Choroid plexus epithelial cell (primary cell): ENCODE measurements around the gene DYNLL1.
A peak's percentile ranks its signal among the peaks of the same experiment; 100 is the strongest.

ENCODE experiments used
- DNase-seq: peaks from one replicate; pipeline ENCODE4 v3.0.0-alpha.2; 2010; ENCODE audit warnings: low read depth
- H3K4me3 ChIP-seq: 2 replicates; pipeline ENCODE4 v1.5.1; 2011; ENCODE audit warnings: low read depth, mild to moderate bottlenecking, control low read depth, low read length, moderate library complexity
- TF ChIP-seq, protein P1 (sequence below): conservative IDR thresholded peaks from 2 replicates; pipeline ENCODE4 v1.5.1; 2011; ENCODE audit warnings: low read depth, mild to moderate bottlenecking, control low read depth, inconsistent platforms, low read length, moderate library complexity

The DYNLL1 gene

DNA sequence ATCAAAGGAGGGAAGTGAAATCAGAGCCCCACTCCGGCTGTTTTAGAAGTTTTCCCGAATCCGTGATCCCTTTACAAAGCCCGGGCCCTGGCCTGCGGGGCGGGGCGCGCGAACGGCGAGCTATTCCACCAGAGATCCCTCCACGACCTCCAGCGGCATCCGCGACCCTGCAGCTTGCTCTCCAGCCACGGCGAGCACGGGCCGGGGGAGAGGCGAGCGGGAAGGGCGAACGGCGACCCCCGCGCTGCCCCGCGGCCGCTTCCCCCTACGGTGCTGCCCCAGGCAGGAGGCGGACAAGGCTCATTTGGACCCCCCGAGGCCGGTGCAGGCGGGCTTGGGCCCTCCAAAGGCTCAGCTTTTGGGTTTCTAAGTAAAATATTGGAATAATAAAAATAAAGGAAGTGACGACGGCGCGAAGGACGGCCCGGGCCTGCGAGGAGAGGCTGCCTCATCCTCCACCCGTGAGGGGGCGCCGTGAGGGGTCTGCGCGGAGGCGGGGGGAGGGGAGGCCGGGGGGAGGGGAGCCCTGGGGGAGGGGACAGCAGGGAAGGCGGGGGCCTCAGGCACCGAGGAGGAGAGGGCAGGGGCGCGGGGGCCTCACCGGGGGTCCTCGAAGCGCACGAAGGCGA is 27.0 kb upstream of the DYNLL1 start:
- TF ChIP-seq, protein P1, sequence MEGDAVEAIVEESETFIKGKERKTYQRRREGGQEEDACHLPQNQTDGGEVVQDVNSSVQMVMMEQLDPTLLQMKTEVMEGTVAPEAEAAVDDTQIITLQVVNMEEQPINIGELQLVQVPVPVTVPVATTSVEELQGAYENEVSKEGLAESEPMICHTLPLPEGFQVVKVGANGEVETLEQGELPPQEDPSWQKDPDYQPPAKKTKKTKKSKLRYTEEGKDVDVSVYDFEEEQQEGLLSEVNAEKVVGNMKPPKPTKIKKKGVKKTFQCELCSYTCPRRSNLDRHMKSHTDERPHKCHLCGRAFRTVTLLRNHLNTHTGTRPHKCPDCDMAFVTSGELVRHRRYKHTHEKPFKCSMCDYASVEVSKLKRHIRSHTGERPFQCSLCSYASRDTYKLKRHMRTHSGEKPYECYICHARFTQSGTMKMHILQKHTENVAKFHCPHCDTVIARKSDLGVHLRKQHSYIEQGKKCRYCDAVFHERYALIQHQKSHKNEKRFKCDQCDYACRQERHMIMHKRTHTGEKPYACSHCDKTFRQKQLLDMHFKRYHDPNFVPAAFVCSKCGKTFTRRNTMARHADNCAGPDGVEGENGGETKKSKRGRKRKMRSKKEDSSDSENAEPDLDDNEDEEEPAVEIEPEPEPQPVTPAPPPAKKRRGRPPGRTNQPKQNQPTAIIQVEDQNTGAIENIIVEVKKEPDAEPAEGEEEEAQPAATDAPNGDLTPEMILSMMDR = peak; percentile 14
- H3K4me3 ChIP-seq = peak overlapping the region; percentile 92
- no peak for DNase-seq

DNA sequence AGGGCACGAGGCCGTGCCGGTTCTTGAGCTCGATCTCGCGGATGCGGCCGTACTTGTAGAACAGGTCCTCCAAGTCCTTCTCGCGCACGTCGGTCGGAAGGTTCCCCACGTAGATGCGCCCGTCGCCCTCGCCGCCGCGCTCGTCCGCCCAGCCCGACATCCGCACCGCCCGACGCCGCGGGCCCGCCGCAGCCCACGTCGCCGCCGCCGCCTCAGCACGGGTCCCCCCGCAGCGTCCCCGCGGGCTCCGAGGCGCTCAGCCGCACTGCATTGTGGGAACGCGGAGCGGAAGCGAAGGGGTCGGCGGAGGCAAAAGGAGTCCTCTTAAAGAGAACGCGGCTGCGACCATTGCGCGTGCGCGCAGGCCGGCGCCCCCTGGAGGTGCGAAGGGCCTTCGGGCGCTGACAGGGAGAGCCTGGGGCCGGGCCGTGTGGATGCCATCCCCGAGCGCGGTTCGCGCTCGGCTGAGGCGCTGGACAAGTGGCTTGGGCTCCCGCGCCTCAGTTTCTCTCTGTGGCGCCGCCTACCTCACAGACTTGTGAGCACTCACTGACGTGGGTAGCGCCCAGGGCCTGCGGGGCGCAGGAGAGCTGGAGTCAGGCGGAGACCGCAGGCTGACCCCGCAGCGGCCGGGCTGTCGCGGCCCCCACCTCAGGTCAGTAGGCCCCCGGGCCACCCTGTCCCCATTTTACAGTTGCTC is 26.3 kb upstream of the DYNLL1 start, which contains the start of gene SRSF9:
SRSF9 (minus strand) TSS at position 299 of the 700 bp plus-strand sequence; CDS start at position 160, 139 bp downstream.
- H3K4me3 ChIP-seq = peak within 1 kb of the TSS; percentile 92
- TF ChIP-seq, protein P1 = peak; percentile 79
- DNase-seq = peak; percentile 98

DNA sequence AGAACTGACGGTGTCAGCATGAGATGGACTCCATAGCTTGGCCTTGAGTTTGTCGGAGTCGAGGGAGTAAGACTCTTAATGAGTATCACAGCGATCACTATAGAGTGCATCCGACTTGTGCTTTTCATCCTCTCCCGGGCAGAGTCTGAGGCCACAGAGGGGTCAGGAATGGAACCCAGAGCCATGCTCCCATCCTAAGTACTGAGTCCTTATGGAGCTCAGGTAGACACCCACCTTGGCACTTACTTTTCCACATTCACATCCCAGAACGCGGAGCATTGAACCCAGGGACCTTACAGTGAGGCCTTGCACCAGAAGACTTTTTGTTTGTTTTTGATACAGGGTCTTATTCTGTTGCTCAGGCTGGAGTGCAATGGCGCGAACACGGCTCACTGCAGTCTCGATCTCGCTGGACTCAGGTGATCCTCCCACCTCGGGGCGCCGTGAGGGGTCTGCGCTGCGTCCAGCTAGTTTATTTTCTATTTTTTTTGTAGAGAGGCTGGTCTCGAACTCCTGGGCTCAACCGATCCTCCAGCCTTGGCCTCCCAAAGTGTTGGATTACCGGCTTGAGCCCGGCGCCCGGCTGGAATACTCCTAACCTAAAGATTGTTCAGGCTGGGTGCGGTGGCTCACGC is 25.6 kb upstream of the DYNLL1 start:
- peak overlapping the region; percentile 92 for H3K4me3 ChIP-seq
- DNase-seq = peak; percentile 44
- TF ChIP-seq, protein P1 = no peak

DNA sequence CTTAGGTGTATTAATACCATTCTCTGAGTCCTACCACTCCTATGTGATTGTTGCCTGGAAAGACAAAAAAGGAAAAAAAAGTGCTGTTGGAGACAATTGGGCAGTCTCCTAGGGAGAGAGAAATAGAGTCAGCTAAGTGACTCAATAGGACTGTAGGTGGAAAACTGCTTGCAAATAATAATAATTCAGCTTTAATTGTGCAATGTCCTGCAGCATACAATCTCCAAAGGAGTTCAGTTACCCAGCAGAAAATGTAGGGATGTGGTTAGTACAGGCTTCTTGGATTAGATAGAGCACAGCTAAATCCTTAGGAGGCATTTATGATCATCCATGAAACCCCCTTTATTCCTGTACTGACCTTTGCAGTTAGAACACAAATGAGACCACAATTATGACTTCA is 23.4 kb upstream of the DYNLL1 start:
- DNase-seq = no peak
- H3K4me3 ChIP-seq = no peak overlapping the region
- TF ChIP-seq, protein P1 = no peak

DNA sequence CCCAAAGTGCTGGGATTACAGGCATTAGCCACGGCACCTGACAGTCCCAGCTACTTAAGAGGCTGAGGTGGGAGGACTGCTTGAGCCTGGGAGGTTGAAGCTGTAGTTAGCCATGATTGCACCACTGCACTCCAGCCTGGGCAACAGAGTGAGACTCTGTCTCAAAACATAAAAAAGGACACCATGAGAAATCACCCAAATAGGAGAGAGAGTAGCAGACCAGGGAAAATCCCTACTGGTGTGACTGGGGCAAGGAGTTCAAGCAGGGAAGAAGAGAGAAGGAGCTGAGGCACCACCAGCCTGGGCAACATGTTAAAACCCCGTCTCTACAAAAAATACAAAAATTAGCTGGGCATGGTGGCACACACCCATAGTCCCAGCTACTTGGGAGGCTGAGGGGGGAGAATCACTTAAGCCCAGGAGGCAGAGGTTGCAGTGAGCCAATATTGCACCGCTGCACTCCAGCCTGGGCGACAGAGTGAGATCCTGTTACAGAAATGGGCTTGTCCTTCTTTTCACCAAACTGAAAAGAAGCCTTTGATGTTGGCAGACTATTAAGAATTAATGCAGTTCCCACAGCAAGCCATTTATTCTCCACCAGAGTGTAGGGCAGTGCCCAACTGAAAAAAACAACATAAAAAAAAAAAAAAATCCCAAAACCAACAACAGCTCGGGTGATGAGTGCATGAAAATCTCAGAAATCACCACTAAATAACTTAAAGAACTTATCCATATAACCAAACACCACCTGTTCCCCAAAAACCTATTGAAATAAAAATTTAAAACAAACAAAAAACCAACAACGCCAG is 21.9 kb upstream of the DYNLL1 start:
- no peak for DNase-seq
- TF ChIP-seq, protein P1 = no peak
- no peak overlapping the region for H3K4me3 ChIP-seq

DNA sequence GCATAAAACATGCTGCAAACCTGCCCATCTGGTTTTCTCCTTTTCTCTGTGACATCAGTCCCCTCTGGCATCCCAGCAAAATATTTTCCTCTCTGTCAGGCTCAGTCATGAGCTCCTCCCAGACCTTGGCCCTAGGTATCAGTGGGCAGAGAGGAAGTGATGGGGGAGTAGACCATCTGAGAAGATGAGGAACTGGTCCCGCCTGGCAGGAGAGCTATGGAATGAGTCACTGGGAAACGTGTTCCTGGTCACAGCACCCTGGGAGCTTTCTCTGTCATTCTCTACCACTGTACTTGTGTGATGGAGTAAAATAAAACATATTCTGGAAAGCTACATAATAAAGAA is 21.3 kb upstream of the DYNLL1 start:
- TF ChIP-seq, protein P1 = no peak
- DNase-seq = peak; percentile 43
- no peak overlapping the region for H3K4me3 ChIP-seq
